ENCODE measurements around the gene CD19.

- TF ChIP-seq CTCF (IDR thresholded peaks at IDR 0.05) = no peak
- TF ChIP-seq POLR2A (IDR thresholded peaks at IDR 0.05) = peak; percentile 46 to 50
- TF ChIP-seq POLR2AphosphoS5 (IDR thresholded peaks at IDR 0.05) = peak in 3 of 4 donors; percentile 0 to 53 (median 51)
- TF ChIP-seq EP300 (IDR thresholded peaks at IDR 0.05) = no peak
These were observed 6.2 kb upstream of the CD19 start for GRCh38 chr16:28925386-28926228.

Data from sigmoid colon (tissue), 4 donors.